ENCODE results near the gene NECTIN2.
"Not testable (repeated sequence)": the region's sequence is repeated elsewhere in the genome, so short reads cannot be mapped to it uniquely, and the experiment has no call there.

The NECTIN2 gene

GRCh38 chr19:44822670-44823372 lies 23.3 kb upstream of the NECTIN2 start:
- TF ChIP-seq ZNF70 (CRISPR knock-in tag; IDR thresholded peaks at IDR 0.05) (no peak), RARB (CRISPR knock-in tag; IDR thresholded peaks at IDR 0.05) (no peak), ZFP3 (CRISPR knock-in tag; IDR thresholded peaks at IDR 0.05) (no peak), CSRNP3 (CRISPR knock-in tag; IDR thresholded peaks at IDR 0.05) (no peak), PPARA (CRISPR knock-in tag; IDR thresholded peaks at IDR 0.05; ENCODE audit: borderline replicate concordance) (no peak), SNAI2 (CRISPR knock-in tag; IDR thresholded peaks at IDR 0.05) (no peak)

GRCh38 chr19:44823373-44823698 lies 22.8 kb upstream of the NECTIN2 start:
- TF ChIP-seq SNAI2 (CRISPR knock-in tag; IDR thresholded peaks at IDR 0.05) (no peak), ZNF8 (CRISPR knock-in tag; IDR thresholded peaks at IDR 0.05) (no peak), TSHZ2 (CRISPR knock-in tag; IDR thresholded peaks at IDR 0.05) (no peak), TCF4 (CRISPR knock-in tag; IDR thresholded peaks at IDR 0.05; ENCODE audit: borderline replicate concordance) (no peak), TOX (CRISPR knock-in tag; IDR thresholded peaks at IDR 0.05; ENCODE audit: borderline replicate concordance) (no peak), OSR1 (CRISPR knock-in tag; IDR thresholded peaks at IDR 0.05) (no peak)
- ATAC-seq = no peak

More at GRCh38 chr19:44822670-44823372, 23.3 kb upstream of the NECTIN2 start:
- ATAC-seq = no peak

- ATAC-seq = no peak
- TF ChIP-seq PPARA (CRISPR knock-in tag; IDR thresholded peaks at IDR 0.05; ENCODE audit: borderline replicate concordance) = no peak
- TF ChIP-seq CSRNP3 (CRISPR knock-in tag; IDR thresholded peaks at IDR 0.05) = no peak
- no peak for TF ChIP-seq ZFP30 (CRISPR knock-in tag; IDR thresholded peaks at IDR 0.05)
- no peak for TF ChIP-seq RARB (CRISPR knock-in tag; IDR thresholded peaks at IDR 0.05)
- TF ChIP-seq ZNF8 (CRISPR knock-in tag; IDR thresholded peaks at IDR 0.05) = no peak
- no peak for TF ChIP-seq TOX (CRISPR knock-in tag; IDR thresholded peaks at IDR 0.05; ENCODE audit: borderline replicate concordance)
- TF ChIP-seq POU6F1 (CRISPR knock-in tag; IDR thresholded peaks at IDR 0.05; ENCODE audit: borderline replicate concordance, low read depth) = no peak
- TF ChIP-seq CREB5 (CRISPR knock-in tag; IDR thresholded peaks at IDR 0.05; ENCODE audit: low read depth) = no peak
- TF ChIP-seq OSR1 (CRISPR knock-in tag; IDR thresholded peaks at IDR 0.05) = no peak
Measured at GRCh38 chr19:44824761-44825160, 21.3 kb upstream of the NECTIN2 start.

- not testable (repeated sequence) for ATAC-seq
Measured at GRCh38 chr19:44832875-44833274, 13.2 kb upstream of the NECTIN2 start.

- not testable (repeated sequence) for ATAC-seq
Measured at GRCh38 chr19:44834399-44834798, 11.7 kb upstream of the NECTIN2 start.

GRCh38 chr19:44839276-44839675 lies 6.8 kb upstream of the NECTIN2 start:
- no peak for ATAC-seq
- TF ChIP-seq ZC3H10 (CRISPR knock-in tag; IDR thresholded peaks at IDR 0.05) (no peak), TOX (CRISPR knock-in tag; IDR thresholded peaks at IDR 0.05; ENCODE audit: borderline replicate concordance) (no peak), GLIS3 (CRISPR knock-in tag; IDR thresholded peaks at IDR 0.05) (no peak), PATZ1 (CRISPR knock-in tag; IDR thresholded peaks at IDR 0.05; ENCODE audit: borderline replicate concordance) (no peak), BACH2 (CRISPR knock-in tag; IDR thresholded peaks at IDR 0.05; ENCODE audit: borderline replicate concordance) (no peak), CSRNP3 (CRISPR knock-in tag; IDR thresholded peaks at IDR 0.05) (no peak), ZNF70 (CRISPR knock-in tag; IDR thresholded peaks at IDR 0.05) (no peak), RARB (CRISPR knock-in tag; IDR thresholded peaks at IDR 0.05) (no peak), SNAI2 (CRISPR knock-in tag; IDR thresholded peaks at IDR 0.05) (no peak), PPARA (CRISPR knock-in tag; IDR thresholded peaks at IDR 0.05; ENCODE audit: borderline replicate concordance) (no peak)

Data from SK-N-SH treated with all-trans-retinoic acid at 6 μM for 48 hours (cell line).